HL-60 (cell line): ENCODE data around the gene ALDH1L2.

ENCODE experiments used
- CTCF ChIP-seq: IDR thresholded peaks from one replicate; pipeline ENCODE4 v1.5.1; 2011; ENCODE audit warnings: low read length, control low read depth, inconsistent platforms; ENCODE audit not compliant: insufficient read depth
- POLR2AphosphoS5 ChIP-seq: IDR thresholded peaks from 2 replicates; pipeline ENCODE4 v1.6.1; 2012; ENCODE audit warnings: low read depth
- REST ChIP-seq: IDR thresholded peaks from 2 replicates; pipeline ENCODE4 v1.6.1; 2012; ENCODE audit warnings: low read depth; ENCODE audit not compliant: insufficient replicate concordance
- SPI1 ChIP-seq: IDR thresholded peaks from 2 replicates; pipeline ENCODE4 v1.6.1; 2012; ENCODE audit warnings: low read depth, mild to moderate bottlenecking, borderline replicate concordance

GRCh38 chr12:105071981-105072380 is 12.3 kb downstream of the ALDH1L2 start:
- TF ChIP-seq CTCF (no peak), REST (no peak), SPI1 (no peak), POLR2AphosphoS5 (no peak)
